Kidney epithelial cell (primary cell): Measurements from ENCODE around the gene TPM3. TPM values are rescaled to one million over a fixed set of nuclear protein-coding genes. Genes with fewer than 3 reads are reported as not detected.

ENCODE experiments used
- DNase-seq: peaks from one replicate; pipeline ENCODE4 v3.0.0-alpha.2; 2010; ENCODE audit warnings: low read depth
- H3K27me3 ChIP-seq: 2 replicates; pipeline ENCODE4 v1.6.0; 2011; ENCODE audit warnings: low read length; ENCODE audit not compliant: control insufficient read depth, insufficient read depth
- H3K36me3 ChIP-seq: 2 replicates; pipeline ENCODE4 v1.5.1; 2011; ENCODE audit warnings: low read length; ENCODE audit not compliant: control insufficient read depth, insufficient read depth
- H3K4me3 ChIP-seq: 2 replicates; pipeline ENCODE4 v1.5.1; 2011; ENCODE audit warnings: low read depth, mild to moderate bottlenecking, control low read depth, low read length
- CTCF ChIP-seq: IDR thresholded peaks from 2 replicates; pipeline ENCODE4 v1.5.1; 2011; ENCODE audit warnings: mild to moderate bottlenecking, moderate library complexity, low read length, control low read depth, inconsistent platforms; ENCODE audit not compliant: insufficient read depth, poor library complexity, severe bottlenecking
- total RNA-seq: library from RNA; depleted of rRNA; stranded (reverse); fragments of >200 nt; gene quantifications from 2 replicates; pipeline ENCODE4 v1.2.3, GENCODE V29; 2015

The TPM3 gene
- total RNA-seq, 1 donor from 2014 or later: 529 TPM

DNA sequence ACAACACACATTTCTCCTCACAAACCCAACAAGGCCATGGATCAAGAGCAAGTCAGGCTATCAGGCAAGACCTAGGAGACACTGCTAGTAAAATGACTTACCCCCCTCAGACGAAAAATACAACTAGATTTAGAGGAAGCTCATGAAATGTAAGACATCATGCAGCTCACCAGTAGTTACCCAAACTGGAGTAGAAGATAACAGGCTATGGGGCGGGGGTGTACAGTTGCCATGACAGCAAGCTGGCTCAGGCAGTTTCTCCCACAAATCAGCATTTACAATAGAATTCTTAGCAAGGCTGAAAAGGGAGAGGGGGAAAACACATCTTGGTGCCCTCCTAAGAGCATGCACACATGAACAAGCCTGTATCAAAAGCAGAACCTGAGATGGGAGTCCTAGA is 13.9 kb downstream of the TPM3 start:
- H3K27me3 ChIP-seq: no peaks in the 10 kb centered on the region
- no peak for DNase-seq
- H3K36me3 ChIP-seq: no peaks in the 10 kb centered on the region
- TF ChIP-seq CTCF: no peak
- H3K4me3 ChIP-seq: no peak overlapping the region

DNA sequence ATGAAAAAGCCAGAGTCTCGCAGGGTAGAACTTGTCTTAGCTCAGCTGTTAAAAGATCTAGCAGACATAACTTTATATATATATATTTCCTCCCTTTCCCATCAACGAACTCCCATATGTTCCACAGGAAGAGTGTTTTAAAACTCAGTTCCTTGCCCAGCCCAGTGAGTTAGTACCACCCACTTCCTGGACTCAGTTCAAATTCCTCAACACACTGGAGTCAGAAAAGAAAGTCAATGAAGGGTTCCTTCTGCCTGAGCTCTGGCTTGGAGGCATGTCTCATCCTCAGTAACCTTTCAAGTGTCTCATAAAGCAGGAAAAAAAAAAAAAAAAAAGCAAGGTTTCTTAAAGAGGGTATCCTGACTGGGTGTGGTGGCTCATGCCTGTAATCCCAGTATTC is 15.6 kb downstream of the TPM3 start:
- H3K27me3 ChIP-seq: no peaks in the 10 kb centered on the region
- TF ChIP-seq CTCF: no peak
- no peak overlapping the region for H3K4me3 ChIP-seq
- H3K36me3 ChIP-seq: no peaks in the 10 kb centered on the region
- peak; percentile 41 for DNase-seq

DNA sequence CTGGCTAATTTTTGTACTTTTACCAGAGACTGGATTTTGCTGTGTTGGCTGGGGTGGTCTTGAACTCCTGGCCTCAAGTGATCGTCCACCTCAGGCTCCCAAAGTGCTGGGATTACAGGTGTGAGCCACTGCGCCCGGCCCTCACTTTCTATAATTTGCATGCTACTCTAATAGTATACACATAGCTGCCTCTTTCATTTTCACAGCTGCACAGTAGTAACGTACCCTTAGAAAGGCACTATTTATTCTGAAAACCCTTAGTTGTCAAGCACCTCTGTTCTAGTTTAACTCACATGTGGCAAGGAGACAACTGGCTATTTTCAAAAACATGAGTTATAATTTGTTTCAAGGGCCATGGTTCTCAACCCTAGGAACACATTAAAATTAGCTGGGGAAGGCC is 17.2 kb downstream of the TPM3 start:
- no peaks in the 10 kb centered on the region for H3K36me3 ChIP-seq
- no peaks in the 10 kb centered on the region for H3K27me3 ChIP-seq
- TF ChIP-seq CTCF: no peak
- H3K4me3 ChIP-seq: no peak overlapping the region
- no peak for DNase-seq

- no peak for DNase-seq
- Histone ChIP-seq H3K36me3 (no peaks in the 10 kb centered on the region), H3K4me3 (no peak overlapping the region), H3K27me3 (no peaks in the 10 kb centered on the region)
- TF ChIP-seq CTCF: no peak
These were observed 20.0 kb downstream of the TPM3 start for GRCh38 chr1:154171880-154172279.

DNA sequence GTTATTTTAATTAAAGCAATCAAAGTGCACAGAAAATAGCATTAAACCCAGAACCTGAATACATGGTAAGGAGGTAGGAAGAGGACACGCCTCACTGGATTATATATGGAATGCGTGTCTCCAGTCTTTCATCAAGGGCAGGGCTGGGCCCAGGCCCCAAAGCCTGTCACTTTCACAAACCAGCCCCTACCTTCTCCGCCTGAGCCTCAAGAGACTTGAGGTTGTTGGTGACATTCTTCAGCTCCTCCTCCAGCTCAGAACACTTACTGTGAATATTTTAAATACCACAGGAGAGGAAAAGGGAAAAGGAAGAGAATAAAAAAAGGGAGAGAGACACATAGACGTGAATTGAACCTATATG is 20.7 kb downstream of the TPM3 start:
- no peak for TF ChIP-seq CTCF
- no peak for DNase-seq
- no peaks in the 10 kb centered on the region for H3K36me3 ChIP-seq
- no peak overlapping the region for H3K4me3 ChIP-seq
- H3K27me3 ChIP-seq: no peaks in the 10 kb centered on the region

DNA sequence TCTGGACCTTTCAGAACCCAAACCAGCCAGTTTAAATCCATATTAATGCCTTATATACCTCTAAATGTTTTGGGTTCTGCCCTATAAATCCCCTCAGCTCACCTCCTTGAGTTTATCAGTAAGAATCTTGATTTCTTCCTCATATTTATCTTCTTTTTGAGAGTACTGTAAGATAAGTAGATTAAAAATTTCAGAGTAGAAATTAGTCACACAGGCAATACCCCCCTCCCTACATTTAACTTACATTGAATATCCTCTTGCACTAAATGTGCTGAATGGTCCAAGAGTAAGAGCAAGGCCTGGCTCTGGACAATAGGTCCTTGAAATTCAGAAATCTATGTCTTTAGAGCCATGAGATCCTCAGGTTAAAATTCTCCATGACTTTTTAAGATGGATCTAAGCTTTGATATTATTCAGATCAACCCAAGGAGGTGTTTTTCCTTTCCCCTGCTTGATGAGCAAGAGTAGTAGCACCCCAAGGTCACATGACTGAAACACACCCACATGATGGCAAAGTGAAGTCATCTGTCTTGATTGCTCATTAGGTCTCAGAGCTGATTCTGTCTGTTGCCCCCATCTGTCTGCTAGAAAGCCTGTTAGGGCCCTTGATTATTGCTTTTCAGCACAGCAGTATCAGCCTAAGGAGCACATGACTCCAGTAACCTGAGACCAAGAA is 21.2 kb downstream of the TPM3 start:
- no peak for TF ChIP-seq CTCF
- H3K4me3 ChIP-seq: no peak overlapping the region
- H3K27me3 ChIP-seq: no peaks in the 10 kb centered on the region
- no peak for DNase-seq
- H3K36me3 ChIP-seq: no peaks in the 10 kb centered on the region
